K562 (cell line): Measurements from ENCODE around the gene LAMA1. TPM values are rescaled to one million over a fixed set of nuclear protein-coding genes. Genes with fewer than 3 reads are reported as not detected.
A peak's percentile ranks its signal among the peaks of the same experiment; 100 is the strongest.

Experiments
- ATF7 ChIP-seq: fragments of 450-650 bp; IDR thresholded peaks from 2 replicates; pipeline ENCODE4 v1.7.1; 2014; ENCODE audit warnings: mild to moderate bottlenecking, moderate library complexity
- KLF16 ChIP-seq: IDR thresholded peaks from 2 replicates; pipeline ENCODE4 v1.6.1; 2016; ENCODE audit warnings: antibody characterized with exemption
- MAFF ChIP-seq: IDR thresholded peaks from 2 replicates; pipeline ENCODE4 v1.6.1; 2012; ENCODE audit warnings: low read length, improper control_type of control experiment
- POLR2H ChIP-seq: IDR thresholded peaks from 2 replicates; pipeline ENCODE4 v1.6.1; 2016; ENCODE audit warnings: missing genetic modification characterization, low read depth, mild to moderate bottlenecking, control low read depth, missing compliant biosample characterization, moderate library complexity
- TCF7L2 ChIP-seq: fragments of 150-350 bp; IDR thresholded peaks from 2 replicates; pipeline ENCODE4 v1.6.1; 2016; ENCODE audit warnings: low read depth, mild to moderate bottlenecking, low read length, moderate library complexity
- THRA ChIP-seq: fragments of 450-650 bp; IDR thresholded peaks from 2 replicates; pipeline ENCODE4 v1.6.1; 2017; ENCODE audit warnings: mild to moderate bottlenecking, moderate library complexity
- TSC22D4 ChIP-seq: fragments of 450-650 bp; IDR thresholded peaks from 2 replicates; pipeline ENCODE4 v1.6.1; 2016; ENCODE audit warnings: missing genetic modification characterization, missing biosample characterization, control low read depth
- U2AF1 ChIP-seq: fragments of 200-400 bp; formaldehyde crosslinking; optimal IDR thresholded peaks from 2 replicates; pipeline ENCODE3; 2017; ENCODE audit warnings: mild to moderate bottlenecking, low read depth, low read length, moderate library complexity
- ZNF398 ChIP-seq: fragments of 250-450 bp; sonication (Bioruptor Pico); IDR thresholded peaks from 2 replicates; pipeline ENCODE4 v1.8.0; 2021; ENCODE audit warnings: moderate library complexity, mild to moderate bottlenecking, inconsistent platforms
- ZNF584 ChIP-seq: fragments of 200-800 bp; sonication (Bioruptor generic); IDR thresholded peaks from 2 replicates; pipeline ENCODE4 v1.6.1; 2016; ENCODE audit warnings: low read depth, mild to moderate bottlenecking, missing genetic modification characterization, missing compliant biosample characterization
- polyA plus RNA-seq, 8 experiments: library from polyadenylated mRNA; depleted of rRNA in 4 of 8; stranded (reverse) in 5 of 8; unstranded in 3 of 8; fragments of >200 nt; fragmentation: Nextera tagmentation in 2 of 8; fragmentation: Illumina TruSeq in 1 of 8; extraction: Ambion mirVana in 2 of 8; extraction: Trizol in 1 of 8; gene quantifications; 2 replicates each; pipeline versions ENCODE4 v1.2.1 to v1.2.3, GENCODE V29; 2011 to 2014; ENCODE audit warnings: inconsistent platforms in 1 of 8, missing spikeins in 1 of 8
- total RNA-seq, 7 experiments: library from RNA; depleted of rRNA in 6 of 7; stranded (reverse); fragments of >200 nt in 6 of 7; fragmentation: Illumina TruSeq in 2 of 7; extraction: Trizol in 2 of 7; gene quantifications; 2 replicates each; pipeline versions ENCODE4 v1.2.1 to v1.2.3, GENCODE V29; 2011 to 2021; ENCODE audit warnings: low replicate concordance in 1 of 7
- TF ChIP-seq, protein P1 (sequence below): fragments of 450-650 bp; IDR thresholded peaks from 2 replicates; pipeline ENCODE4 v1.6.1; 2016; ENCODE audit warnings: mild to moderate bottlenecking, moderate library complexity
- TF ChIP-seq, protein P2 (sequence below): fragments of 250-450 bp; sonication (Bioruptor Pico); IDR thresholded peaks from 2 replicates; pipeline ENCODE4 v1.4.0; 2020; ENCODE audit warnings: mild to moderate bottlenecking, moderate library complexity

Gene LAMA1
- total and polyA plus RNA-seq, 9 of the 15 experiments (the other 6 are each of a cell fraction or from before 2014, with no cell fraction given), result 0.04 TPM; not detected in 8

- TF ChIP-seq, protein P1, sequence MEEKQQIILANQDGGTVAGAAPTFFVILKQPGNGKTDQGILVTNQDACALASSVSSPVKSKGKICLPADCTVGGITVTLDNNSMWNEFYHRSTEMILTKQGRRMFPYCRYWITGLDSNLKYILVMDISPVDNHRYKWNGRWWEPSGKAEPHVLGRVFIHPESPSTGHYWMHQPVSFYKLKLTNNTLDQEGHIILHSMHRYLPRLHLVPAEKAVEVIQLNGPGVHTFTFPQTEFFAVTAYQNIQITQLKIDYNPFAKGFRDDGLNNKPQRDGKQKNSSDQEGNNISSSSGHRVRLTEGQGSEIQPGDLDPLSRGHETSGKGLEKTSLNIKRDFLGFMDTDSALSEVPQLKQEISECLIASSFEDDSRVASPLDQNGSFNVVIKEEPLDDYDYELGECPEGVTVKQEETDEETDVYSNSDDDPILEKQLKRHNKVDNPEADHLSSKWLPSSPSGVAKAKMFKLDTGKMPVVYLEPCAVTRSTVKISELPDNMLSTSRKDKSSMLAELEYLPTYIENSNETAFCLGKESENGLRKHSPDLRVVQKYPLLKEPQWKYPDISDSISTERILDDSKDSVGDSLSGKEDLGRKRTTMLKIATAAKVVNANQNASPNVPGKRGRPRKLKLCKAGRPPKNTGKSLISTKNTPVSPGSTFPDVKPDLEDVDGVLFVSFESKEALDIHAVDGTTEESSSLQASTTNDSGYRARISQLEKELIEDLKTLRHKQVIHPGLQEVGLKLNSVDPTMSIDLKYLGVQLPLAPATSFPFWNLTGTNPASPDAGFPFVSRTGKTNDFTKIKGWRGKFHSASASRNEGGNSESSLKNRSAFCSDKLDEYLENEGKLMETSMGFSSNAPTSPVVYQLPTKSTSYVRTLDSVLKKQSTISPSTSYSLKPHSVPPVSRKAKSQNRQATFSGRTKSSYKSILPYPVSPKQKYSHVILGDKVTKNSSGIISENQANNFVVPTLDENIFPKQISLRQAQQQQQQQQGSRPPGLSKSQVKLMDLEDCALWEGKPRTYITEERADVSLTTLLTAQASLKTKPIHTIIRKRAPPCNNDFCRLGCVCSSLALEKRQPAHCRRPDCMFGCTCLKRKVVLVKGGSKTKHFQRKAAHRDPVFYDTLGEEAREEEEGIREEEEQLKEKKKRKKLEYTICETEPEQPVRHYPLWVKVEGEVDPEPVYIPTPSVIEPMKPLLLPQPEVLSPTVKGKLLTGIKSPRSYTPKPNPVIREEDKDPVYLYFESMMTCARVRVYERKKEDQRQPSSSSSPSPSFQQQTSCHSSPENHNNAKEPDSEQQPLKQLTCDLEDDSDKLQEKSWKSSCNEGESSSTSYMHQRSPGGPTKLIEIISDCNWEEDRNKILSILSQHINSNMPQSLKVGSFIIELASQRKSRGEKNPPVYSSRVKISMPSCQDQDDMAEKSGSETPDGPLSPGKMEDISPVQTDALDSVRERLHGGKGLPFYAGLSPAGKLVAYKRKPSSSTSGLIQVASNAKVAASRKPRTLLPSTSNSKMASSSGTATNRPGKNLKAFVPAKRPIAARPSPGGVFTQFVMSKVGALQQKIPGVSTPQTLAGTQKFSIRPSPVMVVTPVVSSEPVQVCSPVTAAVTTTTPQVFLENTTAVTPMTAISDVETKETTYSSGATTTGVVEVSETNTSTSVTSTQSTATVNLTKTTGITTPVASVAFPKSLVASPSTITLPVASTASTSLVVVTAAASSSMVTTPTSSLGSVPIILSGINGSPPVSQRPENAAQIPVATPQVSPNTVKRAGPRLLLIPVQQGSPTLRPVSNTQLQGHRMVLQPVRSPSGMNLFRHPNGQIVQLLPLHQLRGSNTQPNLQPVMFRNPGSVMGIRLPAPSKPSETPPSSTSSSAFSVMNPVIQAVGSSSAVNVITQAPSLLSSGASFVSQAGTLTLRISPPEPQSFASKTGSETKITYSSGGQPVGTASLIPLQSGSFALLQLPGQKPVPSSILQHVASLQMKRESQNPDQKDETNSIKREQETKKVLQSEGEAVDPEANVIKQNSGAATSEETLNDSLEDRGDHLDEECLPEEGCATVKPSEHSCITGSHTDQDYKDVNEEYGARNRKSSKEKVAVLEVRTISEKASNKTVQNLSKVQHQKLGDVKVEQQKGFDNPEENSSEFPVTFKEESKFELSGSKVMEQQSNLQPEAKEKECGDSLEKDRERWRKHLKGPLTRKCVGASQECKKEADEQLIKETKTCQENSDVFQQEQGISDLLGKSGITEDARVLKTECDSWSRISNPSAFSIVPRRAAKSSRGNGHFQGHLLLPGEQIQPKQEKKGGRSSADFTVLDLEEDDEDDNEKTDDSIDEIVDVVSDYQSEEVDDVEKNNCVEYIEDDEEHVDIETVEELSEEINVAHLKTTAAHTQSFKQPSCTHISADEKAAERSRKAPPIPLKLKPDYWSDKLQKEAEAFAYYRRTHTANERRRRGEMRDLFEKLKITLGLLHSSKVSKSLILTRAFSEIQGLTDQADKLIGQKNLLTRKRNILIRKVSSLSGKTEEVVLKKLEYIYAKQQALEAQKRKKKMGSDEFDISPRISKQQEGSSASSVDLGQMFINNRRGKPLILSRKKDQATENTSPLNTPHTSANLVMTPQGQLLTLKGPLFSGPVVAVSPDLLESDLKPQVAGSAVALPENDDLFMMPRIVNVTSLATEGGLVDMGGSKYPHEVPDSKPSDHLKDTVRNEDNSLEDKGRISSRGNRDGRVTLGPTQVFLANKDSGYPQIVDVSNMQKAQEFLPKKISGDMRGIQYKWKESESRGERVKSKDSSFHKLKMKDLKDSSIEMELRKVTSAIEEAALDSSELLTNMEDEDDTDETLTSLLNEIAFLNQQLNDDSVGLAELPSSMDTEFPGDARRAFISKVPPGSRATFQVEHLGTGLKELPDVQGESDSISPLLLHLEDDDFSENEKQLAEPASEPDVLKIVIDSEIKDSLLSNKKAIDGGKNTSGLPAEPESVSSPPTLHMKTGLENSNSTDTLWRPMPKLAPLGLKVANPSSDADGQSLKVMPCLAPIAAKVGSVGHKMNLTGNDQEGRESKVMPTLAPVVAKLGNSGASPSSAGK, result no peak
- no peak for TF ChIP-seq ATF7
- no peak for TF ChIP-seq MAFF
- peak; percentile 36; the same call in 1 of the 2 replicates for TF ChIP-seq KLF16
- no peak for TF ChIP-seq ZNF398
- no peak for TF ChIP-seq ZNF584 (CRISPR knock-in tag)
- TF ChIP-seq, protein P2, sequence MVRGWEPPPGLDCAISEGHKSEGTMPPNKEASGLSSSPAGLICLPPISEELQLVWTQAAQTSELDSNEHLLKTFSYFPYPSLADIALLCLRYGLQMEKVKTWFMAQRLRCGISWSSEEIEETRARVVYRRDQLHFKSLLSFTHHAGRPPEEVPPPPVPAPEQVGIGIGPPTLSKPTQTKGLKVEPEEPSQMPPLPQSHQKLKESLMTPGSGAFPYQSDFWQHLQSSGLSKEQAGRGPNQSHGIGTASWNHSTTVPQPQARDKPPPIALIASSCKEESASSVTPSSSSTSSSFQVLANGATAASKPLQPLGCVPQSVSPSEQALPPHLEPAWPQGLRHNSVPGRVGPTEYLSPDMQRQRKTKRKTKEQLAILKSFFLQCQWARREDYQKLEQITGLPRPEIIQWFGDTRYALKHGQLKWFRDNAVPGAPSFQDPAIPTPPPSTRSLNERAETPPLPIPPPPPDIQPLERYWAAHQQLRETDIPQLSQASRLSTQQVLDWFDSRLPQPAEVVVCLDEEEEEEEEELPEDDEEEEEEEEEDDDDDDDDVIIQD (CRISPR knock-in tag), result no peak
- TF ChIP-seq THRA, result no peak
- TF ChIP-seq U2AF1, result no peak
- TF ChIP-seq TCF7L2, result no peak
- no peak for TF ChIP-seq TSC22D4 (tag)
- TF ChIP-seq POLR2H (tag), result no peak
These were observed 79.2 kb downstream of the LAMA1 start (continued) for GRCh38 chr18:7038330-7038851.
